B cell (primary cell): ENCODE measurements around the gene SHLD1. TPM values are rescaled to one million over a fixed set of nuclear protein-coding genes. Genes with fewer than 3 reads are reported as not detected.

Experiments
- ATAC-seq: fragments of 200-7000 bp; cut with Tn5 transposase; one replicate; pipeline ENCODE4 v1.10.0; 2021; ENCODE audit warnings: low read depth, mild to moderate bottlenecking, moderate number of reproducible peaks, moderate library complexity
- CTCF ChIA-PET: fragments of 350-600 bp; sonication (Branson Sonifier 250); formaldehyde crosslinking; loops from one replicate; lab custom pipeline; 2021; ENCODE audit warnings: antibody characterized with exemption, inconsistent platforms; lab: Charles Lee
- POLR2A ChIA-PET: fragments of 350-600 bp; sonication (Branson Sonifier 250); formaldehyde crosslinking; loops from one replicate; lab custom pipeline; 2021; ENCODE audit warnings: antibody characterized with exemption; lab: Charles Lee
- DNase-seq: peaks from one replicate; pipeline ENCODE4 v3.0.0; 2013
- H2AFZ ChIP-seq: 2 replicates; pipeline ENCODE4 v1.6.1; 2012; ENCODE audit warnings: mild to moderate bottlenecking, low read depth, low read length; ENCODE audit not compliant: insufficient read depth, poor library complexity, severe bottlenecking
- H3K27ac ChIP-seq, 2 donors: 1 replicate in 1 of 2; 2 replicates in 1 of 2; pipeline ENCODE4 v1.5.1; 2012 to 2013; ENCODE audit warnings: low read length in 2 of 2, mild to moderate bottlenecking in 2 of 2, moderate library complexity in 1 of 2
- H3K27me3 ChIP-seq, 4 experiments: fragments of 200-600 bp in 1 of 4; sonication (generic) in 1 of 4; replicated peaks in 1 of 4; 1 replicate in 2 of 4; 2 replicates in 2 of 4; pipeline versions ENCODE4 v1.6.1 to v1.7.0; 2013 to 2016; ENCODE audit warnings: low read length in 3 of 4, mild to moderate bottlenecking in 2 of 4, mixed read lengths in 1 of 4, moderate library complexity in 1 of 4; ENCODE audit not compliant: insufficient read depth in 4 of 4, control insufficient read depth in 3 of 4; ENCODE audit errors: control extremely low read depth in 1 of 4
- H3K36me3 ChIP-seq, 2 experiments: replicated peaks in 1 of 2; 1 replicate in 1 of 2; 2 replicates in 1 of 2; pipeline versions ENCODE4 v1.6.1 to v1.7.1; 2013; ENCODE audit warnings: low read length in 1 of 2; ENCODE audit not compliant: insufficient read depth in 2 of 2, control insufficient read depth in 1 of 2; ENCODE audit errors: control extremely low read depth in 1 of 2, extremely low read depth in 1 of 2
- H3K4me1 ChIP-seq, 2 donors: fragments of 200-600 bp in 1 of 2; sonication (generic) in 1 of 2; 1 replicate in 1 of 2; 2 replicates in 1 of 2; pipeline versions ENCODE4 v1.5.1 to v1.6.1; 2013 to 2017; ENCODE audit warnings: low read length in 2 of 2; ENCODE audit not compliant: control insufficient read depth in 2 of 2, insufficient read depth in 2 of 2
- H3K4me2 ChIP-seq: replicated peaks from 2 replicates; pipeline ENCODE3; 2012; ENCODE audit warnings: mild to moderate bottlenecking, low read depth, low read length; ENCODE audit not compliant: poor library complexity, severe bottlenecking
- H3K4me3 ChIP-seq, 5 experiments: fragments of 200-600 bp in 1 of 5; sonication (generic) in 1 of 5; 1 replicate in 3 of 5; 2 replicates in 2 of 5; pipeline versions ENCODE4 v1.5.1 to v1.7.0; 2011 to 2016; ENCODE audit warnings: low read length in 4 of 5, mild to moderate bottlenecking in 4 of 5, low read depth in 2 of 5, control low read depth in 1 of 5, moderate library complexity in 1 of 5; ENCODE audit not compliant: insufficient read depth in 1 of 5; ENCODE audit errors: control extremely low read depth in 1 of 5, extremely low read depth in 1 of 5
- H3K79me2 ChIP-seq: fragments of 200-600 bp; sonication (generic); one replicate; pipeline ENCODE4 v1.6.0; 2016; ENCODE audit warnings: low read length; ENCODE audit not compliant: control insufficient read depth, insufficient read depth
- H3K9ac ChIP-seq: fragments of 200-600 bp; sonication (generic); 2 replicates; pipeline ENCODE4 v1.6.1; 2017; ENCODE audit warnings: mild to moderate bottlenecking, low read length, moderate library complexity
- H3K9me3 ChIP-seq, 3 donors: one replicate each; pipeline versions ENCODE4 v1.6.1 to v1.7.1; 2013; ENCODE audit warnings: low read length in 2 of 3; ENCODE audit not compliant: control insufficient read depth in 2 of 3, insufficient read depth in 1 of 3; ENCODE audit errors: control extremely low read depth in 1 of 3
- H4K20me1 ChIP-seq: 2 replicates; pipeline ENCODE4 v1.6.0; 2012; ENCODE audit warnings: mild to moderate bottlenecking, low read length; ENCODE audit not compliant: insufficient read depth, control insufficient read depth, poor library complexity, severe bottlenecking
- H3K27ac Mint-ChIP-seq: one replicate; pipeline ENCODE4 v1.8.0; 2021; ENCODE audit warnings: mixed read lengths
- H3K27me3 Mint-ChIP-seq: one replicate; pipeline ENCODE4 v1.8.0; 2021; ENCODE audit warnings: mixed read lengths
- H3K4me1 Mint-ChIP-seq: one replicate; pipeline ENCODE4 v1.8.0; 2021; ENCODE audit warnings: mixed read lengths
- H3K4me3 Mint-ChIP-seq: one replicate; pipeline ENCODE4 v1.8.0; 2021; ENCODE audit warnings: mixed read lengths
- H3K9me3 Mint-ChIP-seq: one replicate; pipeline ENCODE4 v1.8.0; 2022; ENCODE audit warnings: mixed read lengths; ENCODE audit not compliant: insufficient read depth
- EZH2 ChIP-seq: IDR thresholded peaks from 2 replicates; pipeline ENCODE4 v1.6.1; 2012; ENCODE audit warnings: borderline replicate concordance, low read depth, mild to moderate bottlenecking, moderate library complexity, low read length; ENCODE audit not compliant: insufficient read depth, poor library complexity, severe bottlenecking
- WGBS: methylation state at CpG from one replicate; pipeline ENCODE4 v1.1.5; 2013; ENCODE audit warnings: missing lambda C conversion rate; ENCODE audit not compliant: insufficient coverage; 5-methylcytosine and 5-hydroxymethylcytosine counted together
- intact Hi-C: fragments of 100-400 bp; cut with micrococcal nuclease; formaldehyde crosslinking; loops from one replicate; pipeline ENCODE4 v1.10.0; 2022
- polyA plus RNA-seq: library from polyadenylated mRNA; depleted of rRNA; stranded (reverse); fragments of >200 nt; gene quantifications from 2 replicates; pipeline ENCODE4 v1.2.3, GENCODE V29; 2012
- total RNA-seq, 2 donors: library from RNA; stranded (reverse); fragments of 120-200 nt in 1 of 2; gene quantifications; 1 replicate in 1 of 2; 2 replicates in 1 of 2; pipeline versions ENCODE4 v1.2.3 to v1.2.4, GENCODE V29; 2013 to 2022
- TF ChIP-seq, protein P1 (sequence below): fragments of 200-600 bp; IDR thresholded peaks from one replicate; pipeline ENCODE4 v1.8.0; 2022; ENCODE audit warnings: antibody characterized with exemption, mild to moderate bottlenecking

Gene SHLD1
- total and polyA plus RNA-seq, 2 donors (not counting 1 experiment from before 2014, with no cell fraction given): 15.4 to 18.5 TPM

DNA sequence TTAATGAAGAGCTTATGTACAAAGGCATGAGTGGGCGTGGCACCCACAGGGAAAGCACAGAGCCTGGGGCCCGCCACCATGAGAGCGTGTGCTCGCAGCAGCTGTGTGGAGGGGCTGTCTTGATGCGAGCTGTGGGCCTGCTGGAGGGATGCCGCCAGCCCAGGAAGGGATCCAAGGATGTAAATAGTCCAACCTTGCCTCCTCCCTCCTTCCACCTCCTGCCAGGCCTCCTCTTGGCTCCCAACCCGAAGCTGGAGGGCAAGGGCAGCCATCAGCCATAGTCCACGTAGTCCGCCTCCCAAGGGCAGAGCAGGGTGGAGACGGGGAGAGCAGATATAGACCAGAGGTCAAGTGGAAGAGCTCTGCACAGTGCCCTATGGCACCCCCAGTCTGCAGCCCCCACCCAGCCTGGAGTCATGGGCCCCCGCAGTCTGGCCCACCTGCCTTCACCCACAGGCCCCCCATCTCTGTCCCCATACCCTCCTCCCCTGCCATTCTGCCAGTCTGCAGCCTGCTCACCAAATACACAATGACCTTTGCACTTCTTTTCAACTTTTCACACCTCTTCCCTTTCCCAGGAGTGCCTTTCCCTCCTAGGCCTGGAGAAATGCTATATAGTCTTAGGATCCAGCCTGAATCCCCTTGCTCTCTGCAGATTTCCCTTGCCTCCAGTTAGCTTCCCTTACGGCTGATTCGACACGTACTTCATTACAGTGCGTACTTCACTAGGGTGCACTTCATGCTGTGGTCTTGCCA lies 77.1 kb downstream of the SHLD1 start:
- Histone ChIP-seq H3K4me3 (no peak overlapping the region), H3K9me3 (no peaks in the 10 kb centered on the region), H3K79me2 (peaks cover 16% of the 10 kb centered on the region), H3K36me3 (peaks cover 0 to 3% of the 10 kb centered on the region in 2 experiments), H3K4me2 (no peak overlapping the region), H3K9ac (no peak overlapping the region), H3K27ac (no peak overlapping the region), H3K27me3 (no peaks in the 10 kb centered on the region), H2AFZ (no peak overlapping the region), H3K4me1 (peaks cover 8 to 11% of the 10 kb centered on the region in 2 donors), H4K20me1 (peaks cover 9% of the 10 kb centered on the region)
- DNase-seq: no peak
- Mint-ChIP-seq H3K27ac (no peak overlapping the region), H3K27me3 (no peaks in the 10 kb centered on the region), H3K4me3 (no peak overlapping the region), H3K4me1 (peaks cover 13% of the 10 kb centered on the region), H3K9me3 (no peaks in the 10 kb centered on the region)
- 93% methylated on average over 12 of the region's 15 CpGs for WGBS
- CTCF ChIA-PET: no interaction called here
- POLR2A ChIA-PET: no interaction called here
- intact Hi-C loops: no loop called here
- TF ChIP-seq EZH2: no peak
- TF ChIP-seq, protein P1, sequence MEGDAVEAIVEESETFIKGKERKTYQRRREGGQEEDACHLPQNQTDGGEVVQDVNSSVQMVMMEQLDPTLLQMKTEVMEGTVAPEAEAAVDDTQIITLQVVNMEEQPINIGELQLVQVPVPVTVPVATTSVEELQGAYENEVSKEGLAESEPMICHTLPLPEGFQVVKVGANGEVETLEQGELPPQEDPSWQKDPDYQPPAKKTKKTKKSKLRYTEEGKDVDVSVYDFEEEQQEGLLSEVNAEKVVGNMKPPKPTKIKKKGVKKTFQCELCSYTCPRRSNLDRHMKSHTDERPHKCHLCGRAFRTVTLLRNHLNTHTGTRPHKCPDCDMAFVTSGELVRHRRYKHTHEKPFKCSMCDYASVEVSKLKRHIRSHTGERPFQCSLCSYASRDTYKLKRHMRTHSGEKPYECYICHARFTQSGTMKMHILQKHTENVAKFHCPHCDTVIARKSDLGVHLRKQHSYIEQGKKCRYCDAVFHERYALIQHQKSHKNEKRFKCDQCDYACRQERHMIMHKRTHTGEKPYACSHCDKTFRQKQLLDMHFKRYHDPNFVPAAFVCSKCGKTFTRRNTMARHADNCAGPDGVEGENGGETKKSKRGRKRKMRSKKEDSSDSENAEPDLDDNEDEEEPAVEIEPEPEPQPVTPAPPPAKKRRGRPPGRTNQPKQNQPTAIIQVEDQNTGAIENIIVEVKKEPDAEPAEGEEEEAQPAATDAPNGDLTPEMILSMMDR: no peak
- ATAC-seq: no peak

GRCh38 chr20:5827861-5828260 lies 77.7 kb downstream of the SHLD1 start:
- CTCF ChIA-PET: no interaction called here
- Mint-ChIP-seq H3K27ac (no peak overlapping the region), H3K4me1 (peaks cover 8% of the 10 kb centered on the region), H3K27me3 (no peaks in the 10 kb centered on the region), H3K4me3 (no peak overlapping the region), H3K9me3 (no peaks in the 10 kb centered on the region)
- TF ChIP-seq EZH2: no peak
- TF ChIP-seq, protein P1: no peak
- peaks cover 16% of the 10 kb centered on the region for H3K79me2 ChIP-seq
- no peak overlapping the region for H3K27ac ChIP-seq
- H4K20me1 ChIP-seq: peaks cover 9% of the 10 kb centered on the region
- H3K36me3 ChIP-seq: peaks cover 0 to 3% of the 10 kb centered on the region in 2 experiments
- H3K27me3 ChIP-seq: no peaks in the 10 kb centered on the region
- no peak overlapping the region for H3K4me2 ChIP-seq
- no CpG with 5 or more reads among the region's 1 CpG for WGBS
- peaks cover 3 to 5% of the 10 kb centered on the region in 2 donors for H3K4me1 ChIP-seq
- intact Hi-C loops: no loop called here
- DNase-seq: no peak
- POLR2A ChIA-PET: no interaction called here
- H3K9me3 ChIP-seq: no peaks in the 10 kb centered on the region
- H2AFZ ChIP-seq: no peak overlapping the region
- H3K9ac ChIP-seq: no peak overlapping the region
- no peak overlapping the region for H3K4me3 ChIP-seq
- ATAC-seq: no peak
